ENCODE results near the gene POU3F1. TPM values are rescaled to one million over a fixed set of nuclear protein-coding genes. Genes with fewer than 3 reads are reported as not detected.
A peak's percentile ranks its signal among the peaks of the same experiment; 100 is the strongest.

POU3F1 gene
- total RNA-seq, 1 experiment from 2014 or later, result not detected

DNA sequence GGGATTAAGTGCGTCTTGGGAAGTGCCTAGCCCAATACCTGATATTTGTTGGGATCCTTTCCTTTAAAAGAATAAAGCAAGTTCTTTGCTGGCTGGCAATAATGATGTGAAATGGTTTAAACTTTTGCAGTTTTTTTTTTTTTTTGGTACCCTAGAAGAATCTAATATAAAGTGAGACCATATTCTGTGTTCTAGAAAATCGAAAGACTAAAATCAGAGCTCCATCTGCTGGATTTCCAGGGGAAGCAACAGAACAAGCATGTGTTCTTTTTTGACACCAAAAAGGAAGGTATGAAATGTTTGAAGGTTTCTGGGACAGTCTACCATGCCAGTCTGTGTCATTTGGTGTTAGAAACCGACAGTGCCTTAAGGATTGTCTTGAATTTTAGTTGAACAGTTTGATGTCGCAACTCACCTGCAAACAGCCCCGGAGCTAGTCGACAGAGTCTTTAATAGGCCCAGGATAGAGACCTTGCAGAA is 27.7 kb downstream of the POU3F1 start:
- H3K9me3 Mint-ChIP-seq (ENCODE audit: unreplicated experiment), result no peaks in the 10 kb centered on the region

DNA sequence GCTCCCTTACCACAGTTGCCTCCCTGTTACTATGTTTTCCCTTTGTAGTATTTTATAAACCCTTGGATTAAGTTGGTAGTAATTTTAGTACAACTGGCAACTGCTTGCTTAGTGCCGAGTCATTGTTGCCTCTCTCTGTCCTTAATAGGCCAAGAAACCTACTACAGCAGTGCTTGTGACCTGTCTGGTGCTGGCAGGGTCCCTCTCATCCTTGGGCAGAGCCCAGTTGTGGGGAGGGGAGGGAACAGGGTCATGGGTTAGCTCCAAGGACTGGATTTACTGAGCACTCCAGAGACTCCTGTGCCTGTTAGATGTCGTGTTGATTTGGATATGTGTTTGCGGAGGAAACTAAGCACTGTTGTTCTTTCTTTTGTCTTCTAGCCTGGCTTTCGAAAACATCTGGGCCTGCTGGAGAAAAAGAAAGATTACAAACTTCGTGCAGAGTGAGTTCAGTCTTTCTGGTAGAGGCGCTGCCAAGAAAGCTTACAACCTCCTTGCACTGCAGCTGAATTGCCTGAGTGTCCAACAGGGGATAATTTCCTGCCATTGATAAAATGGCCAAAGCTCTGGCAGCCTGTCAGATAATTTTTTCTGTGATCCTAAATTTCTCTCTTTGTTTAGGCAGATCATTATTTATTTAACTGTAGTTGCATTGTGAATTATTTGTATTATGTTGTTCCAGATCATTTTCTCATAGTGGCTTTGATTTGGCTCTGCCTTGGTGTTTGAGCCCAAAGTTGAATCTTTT is 30.4 kb downstream of the POU3F1 start:
- Mint-ChIP-seq H3K4me1 (ENCODE audit: low read depth, unreplicated experiment) (no peaks in the 10 kb centered on the region), H3K9me3 (ENCODE audit: unreplicated experiment) (no peaks in the 10 kb centered on the region), H3K27ac (ENCODE audit: unreplicated experiment) (no peak overlapping the region), H3K27me3 (ENCODE audit: insufficient read depth, unreplicated experiment) (no peaks in the 10 kb centered on the region), H3K4me3 (ENCODE audit: unreplicated experiment) (no peak overlapping the region), H3K36me3 (ENCODE audit: insufficient read depth, unreplicated experiment) (peaks cover 37% of the 10 kb centered on the region)
- Histone ChIP-seq H3K9me3 (no peaks in the 10 kb centered on the region), H3K27me3 (replicated peaks; ENCODE audit: control insufficient read depth, insufficient read depth, low read length) (no peaks in the 10 kb centered on the region), H3K4me3 (ENCODE audit: low read depth, low read length) (no peak overlapping the region), H3K4me1 (no peaks in the 10 kb centered on the region; the same call in 1 of the 2 replicates), H3K36me3 (ENCODE audit: control insufficient read depth, insufficient read depth, low read length) (no peaks in the 10 kb centered on the region)
- BruUV-seq (replicated peaks), result no TSS peak
- CTCF ChIA-PET, result no interaction called here
- POLR2A ChIA-PET, result interaction anchor here (0.6 kb wide), 2 partner anchors 33 to 324 kb away, joined by 3 to 4 read pairs; no protein-coding TSS in a partner anchor
- DNase-seq, result no peak
- intact Hi-C loops (cut with micrococcal nuclease; ENCODE audit: unreplicated experiment), result no loop called here
- TF ChIP-seq, protein P1, sequence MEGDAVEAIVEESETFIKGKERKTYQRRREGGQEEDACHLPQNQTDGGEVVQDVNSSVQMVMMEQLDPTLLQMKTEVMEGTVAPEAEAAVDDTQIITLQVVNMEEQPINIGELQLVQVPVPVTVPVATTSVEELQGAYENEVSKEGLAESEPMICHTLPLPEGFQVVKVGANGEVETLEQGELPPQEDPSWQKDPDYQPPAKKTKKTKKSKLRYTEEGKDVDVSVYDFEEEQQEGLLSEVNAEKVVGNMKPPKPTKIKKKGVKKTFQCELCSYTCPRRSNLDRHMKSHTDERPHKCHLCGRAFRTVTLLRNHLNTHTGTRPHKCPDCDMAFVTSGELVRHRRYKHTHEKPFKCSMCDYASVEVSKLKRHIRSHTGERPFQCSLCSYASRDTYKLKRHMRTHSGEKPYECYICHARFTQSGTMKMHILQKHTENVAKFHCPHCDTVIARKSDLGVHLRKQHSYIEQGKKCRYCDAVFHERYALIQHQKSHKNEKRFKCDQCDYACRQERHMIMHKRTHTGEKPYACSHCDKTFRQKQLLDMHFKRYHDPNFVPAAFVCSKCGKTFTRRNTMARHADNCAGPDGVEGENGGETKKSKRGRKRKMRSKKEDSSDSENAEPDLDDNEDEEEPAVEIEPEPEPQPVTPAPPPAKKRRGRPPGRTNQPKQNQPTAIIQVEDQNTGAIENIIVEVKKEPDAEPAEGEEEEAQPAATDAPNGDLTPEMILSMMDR (IDR thresholded peaks at IDR 0.05; ENCODE audit: insufficient read depth in 1 of 2, low read depth in 1 of 2, low read length in 1 of 2, severe bottlenecking in 1 of 2, unreplicated experiment in 1 of 2), result no peak

More for the DNA sequence above, 27.7 kb downstream of the POU3F1 start:
- no peaks in the 10 kb centered on the region for H3K4me1 ChIP-seq
- no peaks in the 10 kb centered on the region for H3K27me3 ChIP-seq (replicated peaks; ENCODE audit: control insufficient read depth, insufficient read depth, low read length)
- H3K36me3 ChIP-seq (ENCODE audit: control insufficient read depth, insufficient read depth, low read length), result no peaks in the 10 kb centered on the region
- H3K4me3 Mint-ChIP-seq (ENCODE audit: unreplicated experiment), result no peak overlapping the region
- TF ChIP-seq, protein P1 (IDR thresholded peaks at IDR 0.05; ENCODE audit: insufficient read depth in 1 of 2, low read depth in 1 of 2, low read length in 1 of 2, severe bottlenecking in 1 of 2, unreplicated experiment in 1 of 2), result peak; percentile 31 to 33
- H3K4me1 Mint-ChIP-seq (ENCODE audit: low read depth, unreplicated experiment), result no peaks in the 10 kb centered on the region
- DNase-seq, result no peak
- POLR2A ChIA-PET, result interaction anchor here (0.6 kb wide), 1 partner anchor 1640 kb away, joined by 6 read pairs; no protein-coding TSS in a partner anchor
- BruUV-seq (replicated peaks), result no TSS peak
- CTCF ChIA-PET, result interaction anchor here (0.6 to 1.0 kb wide), 6 partner anchors 18 to 868 kb away, joined by 3 to 4 read pairs (median 3); no protein-coding TSS in a partner anchor
- H3K4me3 ChIP-seq (ENCODE audit: low read depth, low read length), result no peak overlapping the region
- H3K9me3 ChIP-seq, result no peaks in the 10 kb centered on the region
- no peak overlapping the region for H3K27ac Mint-ChIP-seq (ENCODE audit: unreplicated experiment)
- intact Hi-C loops (cut with micrococcal nuclease; ENCODE audit: unreplicated experiment), result loop anchor here (1.0 kb wide), 1 partner anchor 29 kb away; the partner anchor contains the start of gene SF3A3
- H3K27me3 Mint-ChIP-seq (ENCODE audit: insufficient read depth, unreplicated experiment), result no peaks in the 10 kb centered on the region
- H3K36me3 Mint-ChIP-seq (ENCODE audit: insufficient read depth, unreplicated experiment), result peaks cover 44% of the 10 kb centered on the region

DNA sequence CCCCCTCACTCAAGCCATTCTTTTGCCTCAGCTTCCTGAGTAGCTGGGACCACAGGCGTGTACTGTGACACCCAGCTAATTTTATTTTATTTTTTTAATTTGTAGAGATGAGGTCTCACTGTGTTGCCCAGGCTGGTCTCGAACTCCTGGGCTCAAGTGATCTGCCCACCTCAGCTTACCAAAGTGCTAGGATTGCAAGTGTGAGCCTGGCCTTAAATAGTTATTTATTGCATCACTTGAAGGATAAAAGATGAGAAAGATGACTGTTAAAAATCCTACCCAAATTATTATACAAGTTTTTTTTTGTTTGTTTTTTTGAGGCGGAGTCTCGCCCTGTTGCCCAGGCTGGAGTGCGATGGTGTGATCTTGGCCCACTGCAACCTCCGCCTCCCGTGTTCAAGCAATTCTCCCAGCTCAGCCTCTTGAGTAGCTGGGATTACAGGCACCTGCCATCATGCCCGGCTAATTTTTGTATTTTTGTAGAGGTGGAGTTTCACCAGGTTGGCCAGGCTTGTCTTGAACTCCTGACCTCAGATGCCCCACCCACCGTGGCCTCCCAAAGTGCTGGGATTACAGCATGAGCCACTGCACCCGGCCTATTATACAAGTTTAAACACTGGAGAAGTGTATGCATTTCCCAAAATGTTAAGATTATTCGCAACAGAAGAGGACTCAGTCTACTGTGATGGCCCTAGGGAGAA is 31.7 kb downstream of the POU3F1 start:
- Histone ChIP-seq H3K36me3 (ENCODE audit: control insufficient read depth, insufficient read depth, low read length) (no peaks in the 10 kb centered on the region), H3K27me3 (replicated peaks; ENCODE audit: control insufficient read depth, insufficient read depth, low read length) (no peaks in the 10 kb centered on the region), H3K9me3 (no peaks in the 10 kb centered on the region), H3K4me3 (ENCODE audit: low read depth, low read length) (no peak overlapping the region), H3K4me1 (no peaks in the 10 kb centered on the region; the same call in 1 of the 2 replicates)
- H3K27ac Mint-ChIP-seq (ENCODE audit: unreplicated experiment), result no peak overlapping the region
- no TSS peak for BruUV-seq (replicated peaks)
- H3K4me3 Mint-ChIP-seq (ENCODE audit: unreplicated experiment), result no peak overlapping the region
- peaks cover 24% of the 10 kb centered on the region for H3K36me3 Mint-ChIP-seq (ENCODE audit: insufficient read depth, unreplicated experiment)
- ChIA-PET POLR2A (no interaction called here), CTCF (no interaction called here)
- no peaks in the 10 kb centered on the region for H3K27me3 Mint-ChIP-seq (ENCODE audit: insufficient read depth, unreplicated experiment)
- intact Hi-C loops (cut with micrococcal nuclease; ENCODE audit: unreplicated experiment), result no loop called here
- H3K4me1 Mint-ChIP-seq (ENCODE audit: low read depth, unreplicated experiment), result no peaks in the 10 kb centered on the region
- DNase-seq, result no peak
- TF ChIP-seq, protein P1 (IDR thresholded peaks at IDR 0.05; ENCODE audit: insufficient read depth in 1 of 2, low read depth in 1 of 2, low read length in 1 of 2, severe bottlenecking in 1 of 2, unreplicated experiment in 1 of 2), result no peak
- H3K9me3 Mint-ChIP-seq (ENCODE audit: unreplicated experiment), result no peaks in the 10 kb centered on the region
